Tibial nerve (tissue), 4 donors: ENCODE data around the gene KCTD16. TPM values are rescaled to one million over a fixed set of nuclear protein-coding genes. Genes with fewer than 3 reads are reported as not detected.
A peak's percentile ranks its signal among the peaks of the same experiment; 100 is the strongest.

Experiments used
- DNase-seq, 2 donors: peaks; one replicate each; pipeline ENCODE4 v3.0.0-alpha.2; 2019; ENCODE audit warnings: low spot score in 2 of 2
- H3K27ac ChIP-seq, 4 donors: fragments of 200-600 bp; sonication (generic) in 3 of 4; one replicate each; pipeline ENCODE4 v1.5.1; 2017 to 2019; ENCODE audit warnings: mild to moderate bottlenecking in 1 of 4
- H3K27me3 ChIP-seq, 2 donors: fragments of 200-600 bp; sonication (generic) in 1 of 2; one replicate each; pipeline versions ENCODE4 v1.5.1 to v1.6.0; 2017 to 2019
- H3K36me3 ChIP-seq, 3 donors: fragments of 200-600 bp; sonication (generic); one replicate each; pipeline ENCODE4 v1.5.1; 2018 to 2019
- H3K4me1 ChIP-seq, 4 donors: fragments of 200-600 bp; sonication (generic) in 3 of 4; one replicate each; pipeline ENCODE4 v1.5.1; 2017 to 2019
- H3K4me3 ChIP-seq, 4 donors: fragments of 200-600 bp; sonication (generic) in 3 of 4; one replicate each; pipeline ENCODE4 v1.5.1; 2017 to 2019; ENCODE audit warnings: mild to moderate bottlenecking in 1 of 4, moderate library complexity in 1 of 4
- H3K9me3 ChIP-seq, 4 donors: fragments of 200-600 bp; sonication (generic) in 3 of 4; one replicate each; pipeline ENCODE4 v1.5.1; 2017 to 2019
- EP300 ChIP-seq, 2 donors: sonication (generic); formaldehyde crosslinking; IDR thresholded peaks; one replicate each; pipeline ENCODE4 v1.6.1; 2017; ENCODE audit warnings: antibody characterized with exemption in 2 of 2, mild to moderate bottlenecking in 1 of 2
- POLR2A ChIP-seq, 2 donors: fragments of 450-650 bp; IDR thresholded peaks; one replicate each; pipeline ENCODE4 v1.6.1; 2017; ENCODE audit warnings: antibody characterized with exemption in 2 of 2, mild to moderate bottlenecking in 2 of 2, moderate library complexity in 2 of 2
- WGBS, 2 donors: methylation state at CpG; one replicate each; pipeline ENCODE4 v1.1.5; 2018; 5-methylcytosine and 5-hydroxymethylcytosine counted together
- total RNA-seq, 4 donors: library from RNA; depleted of rRNA; stranded (reverse); fragments of >200 nt; gene quantifications; one replicate each; pipeline ENCODE4 v1.1.0, GENCODE V29; 2016
- TF ChIP-seq, protein P1 (sequence below), 5 experiments: fragments of 200-600 bp in 3 of 5; fragments of 450-650 bp in 2 of 5; sonication (generic) in 3 of 5; IDR thresholded peaks; one replicate each; pipeline ENCODE4 v1.5.1; 2016 to 2019; ENCODE audit warnings: antibody characterized with exemption in 5 of 5, mild to moderate bottlenecking in 3 of 5, moderate library complexity in 2 of 5

KCTD16 gene
- total RNA-seq, 4 donors from 2014 or later, result under 0.01 to 0.44 (median 0.41) TPM

DNA sequence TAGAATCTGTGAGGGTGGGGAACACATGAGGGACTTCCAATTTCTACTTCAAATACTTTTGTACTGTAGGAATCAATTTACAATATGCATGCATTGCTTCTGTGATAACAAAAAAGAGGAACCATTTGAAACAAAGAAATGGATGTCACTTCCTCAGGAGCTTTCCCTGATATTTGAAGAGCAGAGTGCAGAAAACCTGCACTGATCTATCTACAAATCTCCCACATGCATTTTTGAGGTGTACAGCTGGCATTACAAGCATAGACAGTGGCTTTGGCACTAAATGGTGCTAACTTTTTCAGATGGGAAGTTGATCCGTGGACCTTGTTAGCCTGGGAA lies 27.9 kb upstream of the KCTD16 start:
- H3K27ac ChIP-seq, result no peak overlapping the region
- no peak for DNase-seq
- no peak overlapping the region for H3K4me3 ChIP-seq
- WGBS, 2 donors, result 14 to 32% methylated on average over 1 of the region's 1 CpG
- peaks cover 0 to 13% (median 3%) of the 10 kb centered on the region in 4 donors for H3K4me1 ChIP-seq
- H3K9me3 ChIP-seq, result no peaks in the 10 kb centered on the region
- TF ChIP-seq POLR2A (IDR thresholded peaks at IDR 0.05) (no peak), EP300 (IDR thresholded peaks at IDR 0.05) (no peak)
- TF ChIP-seq, protein P1, sequence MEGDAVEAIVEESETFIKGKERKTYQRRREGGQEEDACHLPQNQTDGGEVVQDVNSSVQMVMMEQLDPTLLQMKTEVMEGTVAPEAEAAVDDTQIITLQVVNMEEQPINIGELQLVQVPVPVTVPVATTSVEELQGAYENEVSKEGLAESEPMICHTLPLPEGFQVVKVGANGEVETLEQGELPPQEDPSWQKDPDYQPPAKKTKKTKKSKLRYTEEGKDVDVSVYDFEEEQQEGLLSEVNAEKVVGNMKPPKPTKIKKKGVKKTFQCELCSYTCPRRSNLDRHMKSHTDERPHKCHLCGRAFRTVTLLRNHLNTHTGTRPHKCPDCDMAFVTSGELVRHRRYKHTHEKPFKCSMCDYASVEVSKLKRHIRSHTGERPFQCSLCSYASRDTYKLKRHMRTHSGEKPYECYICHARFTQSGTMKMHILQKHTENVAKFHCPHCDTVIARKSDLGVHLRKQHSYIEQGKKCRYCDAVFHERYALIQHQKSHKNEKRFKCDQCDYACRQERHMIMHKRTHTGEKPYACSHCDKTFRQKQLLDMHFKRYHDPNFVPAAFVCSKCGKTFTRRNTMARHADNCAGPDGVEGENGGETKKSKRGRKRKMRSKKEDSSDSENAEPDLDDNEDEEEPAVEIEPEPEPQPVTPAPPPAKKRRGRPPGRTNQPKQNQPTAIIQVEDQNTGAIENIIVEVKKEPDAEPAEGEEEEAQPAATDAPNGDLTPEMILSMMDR (IDR thresholded peaks at IDR 0.05), result no peak
- no peaks in the 10 kb centered on the region for H3K36me3 ChIP-seq
- H3K27me3 ChIP-seq, result no peaks in the 10 kb centered on the region

DNA sequence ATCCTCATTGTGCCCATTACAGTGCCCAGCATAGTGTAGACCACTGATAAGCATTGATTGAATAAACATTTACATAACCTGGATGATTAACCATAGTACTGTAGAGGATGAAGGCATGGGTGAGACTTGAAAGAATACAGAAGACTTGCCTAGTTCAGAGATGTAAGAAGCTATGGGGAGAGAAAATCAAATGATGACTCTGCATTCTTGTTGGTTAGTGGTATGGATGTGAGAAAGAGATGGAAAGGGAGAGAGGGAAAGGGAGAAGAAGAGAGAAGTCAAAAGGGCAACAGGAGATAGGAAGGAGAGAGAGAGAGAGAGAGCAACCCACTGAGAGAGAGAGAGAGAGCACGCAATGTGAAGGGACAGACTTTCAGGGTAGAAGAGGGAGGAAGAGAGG lies 27.0 kb upstream of the KCTD16 start:
- Histone ChIP-seq H3K27ac (no peak overlapping the region), H3K4me3 (no peak overlapping the region), H3K4me1 (peaks cover 0 to 13% (median 3%) of the 10 kb centered on the region in 4 donors), H3K36me3 (no peaks in the 10 kb centered on the region), H3K27me3 (no peaks in the 10 kb centered on the region), H3K9me3 (no peaks in the 10 kb centered on the region)
- 91 to 94% methylated on average over 1 of the region's 1 CpG for WGBS, 2 donors
- no peak for DNase-seq
- TF ChIP-seq, protein P1 (IDR thresholded peaks at IDR 0.05), result no peak
- TF ChIP-seq EP300 (IDR thresholded peaks at IDR 0.05) (no peak), POLR2A (IDR thresholded peaks at IDR 0.05) (no peak)

DNA sequence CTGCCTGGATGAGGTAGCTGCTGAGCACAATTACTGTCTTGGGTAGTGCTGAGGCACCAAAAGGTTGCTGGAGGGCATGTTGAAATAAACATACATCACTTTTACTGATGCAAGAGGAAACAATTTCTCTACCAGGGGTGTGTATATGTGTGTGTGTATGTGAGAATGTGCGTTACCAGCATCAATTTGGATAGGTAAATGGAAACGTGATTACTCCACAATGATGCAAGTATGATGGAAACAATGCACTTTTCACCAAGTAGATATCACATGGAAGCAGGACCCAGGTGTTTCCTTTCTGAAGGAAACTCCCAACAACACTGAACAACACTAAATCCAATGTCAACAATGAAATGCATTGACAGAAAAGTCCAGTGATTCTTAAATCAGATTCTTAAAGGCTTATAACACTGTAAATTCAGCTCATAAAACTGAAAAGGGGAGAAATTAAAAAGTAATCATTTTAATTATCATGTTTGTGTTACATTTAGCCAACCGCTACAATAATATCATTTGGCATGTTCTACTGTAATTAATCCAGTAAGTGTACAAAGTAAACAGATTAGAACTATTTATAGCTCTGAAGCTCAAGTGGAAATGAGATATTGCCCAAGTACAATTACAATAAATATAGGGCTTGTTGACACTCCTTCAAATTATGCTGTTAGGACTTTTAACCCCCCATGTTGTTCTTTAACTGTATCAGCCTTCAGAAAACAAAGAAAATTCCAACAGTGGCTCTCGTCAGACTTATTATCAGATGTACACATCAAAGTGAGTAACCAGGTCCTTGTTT lies 25.5 kb upstream of the KCTD16 start:
- DNase-seq, result no peak
- Histone ChIP-seq H3K4me3 (no peak overlapping the region), H3K27ac (peak overlapping the region in 1 of 4 donors; percentile 44), H3K4me1 (peaks cover 0 to 6% (median 3%) of the 10 kb centered on the region in 4 donors), H3K36me3 (no peaks in the 10 kb centered on the region), H3K9me3 (no peaks in the 10 kb centered on the region), H3K27me3 (no peaks in the 10 kb centered on the region)
- TF ChIP-seq EP300 (IDR thresholded peaks at IDR 0.05), result peak; percentile 60 to 68
- TF ChIP-seq, protein P1 (IDR thresholded peaks at IDR 0.05), result no peak
- 63 to 71% methylated on average over 4 of the region's 4 CpGs for WGBS, 2 donors

DNA sequence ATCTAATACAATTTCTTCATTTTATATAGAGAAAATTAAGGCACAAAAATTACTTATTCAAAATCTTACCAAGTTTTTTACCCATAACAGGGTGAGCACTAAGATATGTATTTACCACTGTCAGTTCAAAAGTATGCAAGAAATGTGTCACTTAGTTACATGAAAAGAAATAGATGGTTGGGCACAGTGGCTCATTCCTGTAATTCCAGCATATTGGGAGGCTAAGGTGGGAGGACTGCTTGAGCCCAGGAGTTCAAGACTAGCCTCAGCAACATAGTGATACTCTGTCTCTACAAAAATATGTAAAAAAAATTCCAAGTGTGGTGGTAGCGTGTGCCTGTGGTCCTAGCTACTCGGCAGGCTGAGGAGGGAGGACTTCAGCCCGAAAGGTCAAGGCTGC lies 19.6 kb upstream of the KCTD16 start:
- no peaks in the 10 kb centered on the region for H3K36me3 ChIP-seq
- WGBS, 2 donors, result 63 to 73% methylated on average over 3 of the region's 3 CpGs
- TF ChIP-seq EP300 (IDR thresholded peaks at IDR 0.05) (no peak), POLR2A (IDR thresholded peaks at IDR 0.05) (no peak)
- TF ChIP-seq, protein P1 (IDR thresholded peaks at IDR 0.05), result no peak

DNA sequence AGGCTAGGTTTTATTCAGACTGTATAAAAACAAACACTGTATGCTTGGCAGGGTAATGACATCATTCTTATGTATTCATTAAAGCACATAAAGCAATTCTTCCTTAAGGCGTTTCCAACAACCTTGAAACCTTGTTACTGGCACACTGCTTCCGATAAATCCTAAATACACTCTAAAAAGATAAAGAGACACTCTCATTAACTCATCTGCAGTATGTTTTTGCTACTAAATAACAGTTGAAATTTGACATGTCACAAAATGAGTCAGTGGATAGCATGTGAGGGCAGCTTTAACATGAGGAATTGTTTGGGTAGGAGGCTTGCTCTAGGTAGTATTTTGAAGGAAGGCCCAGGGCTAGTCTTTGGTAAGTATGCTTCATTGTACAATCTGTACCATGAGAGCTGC lies 13.9 kb upstream of the KCTD16 start:
- H3K9me3 ChIP-seq, result no peaks in the 10 kb centered on the region
- no peak for DNase-seq
- no peaks in the 10 kb centered on the region for H3K4me1 ChIP-seq
- no peak overlapping the region for H3K27ac ChIP-seq
- H3K27me3 ChIP-seq, result no peaks in the 10 kb centered on the region
- H3K36me3 ChIP-seq, result peaks cover 0 to 28% (median 0%) of the 10 kb centered on the region in 3 donors
- no peak overlapping the region for H3K4me3 ChIP-seq
- 67 to 82% methylated on average over 2 of the region's 2 CpGs for WGBS, 2 donors
- no peak for TF ChIP-seq EP300 (IDR thresholded peaks at IDR 0.05)
- no peak for TF ChIP-seq POLR2A (IDR thresholded peaks at IDR 0.05)
- TF ChIP-seq, protein P1 (IDR thresholded peaks at IDR 0.05), result no peak

More for the DNA sequence above, 19.6 kb upstream of the KCTD16 start:
- no peaks in the 10 kb centered on the region for H3K4me1 ChIP-seq
- H3K9me3 ChIP-seq, result no peaks in the 10 kb centered on the region
- H3K4me3 ChIP-seq, result no peak overlapping the region
- DNase-seq, result no peak
- no peaks in the 10 kb centered on the region for H3K27me3 ChIP-seq
- no peak overlapping the region for H3K27ac ChIP-seq
